Measurements from ENCODE around the gene HES5.

DNA sequence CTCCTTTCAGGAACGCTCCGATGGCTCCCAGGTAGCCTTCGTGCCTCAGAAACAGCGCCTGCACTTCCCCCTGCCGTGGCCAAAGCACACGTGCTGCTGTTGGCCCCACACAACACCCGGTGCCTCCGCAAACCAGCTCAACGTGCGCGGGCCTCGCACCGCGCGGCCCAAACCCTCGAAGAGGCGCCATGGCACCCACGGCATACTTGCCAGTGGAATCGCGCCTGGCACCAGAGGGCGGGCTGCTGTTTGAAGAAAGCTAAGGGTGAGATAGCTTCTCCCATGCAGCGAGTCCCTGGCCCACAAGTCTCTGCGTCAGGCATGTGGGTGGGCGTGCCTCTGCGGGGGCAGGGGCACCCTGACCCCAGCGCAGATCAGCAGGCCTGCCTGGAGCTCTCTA lies 11.5 kb downstream of the HES5 start:
- TF ChIP-seq, protein P1, sequence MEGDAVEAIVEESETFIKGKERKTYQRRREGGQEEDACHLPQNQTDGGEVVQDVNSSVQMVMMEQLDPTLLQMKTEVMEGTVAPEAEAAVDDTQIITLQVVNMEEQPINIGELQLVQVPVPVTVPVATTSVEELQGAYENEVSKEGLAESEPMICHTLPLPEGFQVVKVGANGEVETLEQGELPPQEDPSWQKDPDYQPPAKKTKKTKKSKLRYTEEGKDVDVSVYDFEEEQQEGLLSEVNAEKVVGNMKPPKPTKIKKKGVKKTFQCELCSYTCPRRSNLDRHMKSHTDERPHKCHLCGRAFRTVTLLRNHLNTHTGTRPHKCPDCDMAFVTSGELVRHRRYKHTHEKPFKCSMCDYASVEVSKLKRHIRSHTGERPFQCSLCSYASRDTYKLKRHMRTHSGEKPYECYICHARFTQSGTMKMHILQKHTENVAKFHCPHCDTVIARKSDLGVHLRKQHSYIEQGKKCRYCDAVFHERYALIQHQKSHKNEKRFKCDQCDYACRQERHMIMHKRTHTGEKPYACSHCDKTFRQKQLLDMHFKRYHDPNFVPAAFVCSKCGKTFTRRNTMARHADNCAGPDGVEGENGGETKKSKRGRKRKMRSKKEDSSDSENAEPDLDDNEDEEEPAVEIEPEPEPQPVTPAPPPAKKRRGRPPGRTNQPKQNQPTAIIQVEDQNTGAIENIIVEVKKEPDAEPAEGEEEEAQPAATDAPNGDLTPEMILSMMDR (IDR thresholded peaks at IDR 0.05) = no peak
- no peak for TF ChIP-seq POLR2A (IDR thresholded peaks at IDR 0.05)
- TF ChIP-seq POLR2AphosphoS5 (IDR thresholded peaks at IDR 0.05) = no peak

Measured in prostate gland (tissue), 2 donors.